SK-N-SH treated with all-trans-retinoic acid at 6 μM for 48 hours (cell line): ENCODE data around the gene GPR27.

ENCODE experiments used
- ATAC-seq: fragments of 200-7000 bp; cut with Tn5 transposase; 3 replicates; pipeline ENCODE4 v1.9.1; 2020; ENCODE audit warnings: mild to moderate bottlenecking, moderate library complexity
- ARNTL ChIP-seq: fragments of 450-650 bp; formaldehyde crosslinking; IDR thresholded peaks from 2 replicates; pipeline ENCODE4 v1.5.0; 2020; ENCODE audit warnings: low read depth, mild to moderate bottlenecking, moderate library complexity, borderline replicate concordance
- BACH2 ChIP-seq: fragments of 250-450 bp; sonication (Bioruptor Pico); IDR thresholded peaks from 2 replicates; pipeline ENCODE4 v1.9.0; 2021; ENCODE audit warnings: mild to moderate bottlenecking, borderline replicate concordance
- CSDC2 ChIP-seq: fragments of 250-450 bp; sonication (Bioruptor Pico); IDR thresholded peaks from 2 replicates; pipeline ENCODE4 v1.5.0; 2020; ENCODE audit warnings: mild to moderate bottlenecking, moderate library complexity
- ESRRG ChIP-seq: fragments of 250-450 bp; sonication (Bioruptor Pico); IDR thresholded peaks from 2 replicates; pipeline ENCODE4 v1.6.1; 2021; ENCODE audit warnings: mild to moderate bottlenecking
- GLIS3 ChIP-seq: fragments of 250-450 bp; sonication (Bioruptor Pico); IDR thresholded peaks from 2 replicates; pipeline ENCODE4 v1.5.0; 2020; ENCODE audit warnings: mild to moderate bottlenecking, moderate library complexity
- ISL1 ChIP-seq: fragments of 250-450 bp; sonication (Bioruptor Pico); IDR thresholded peaks from 2 replicates; pipeline ENCODE4 v2.1.2; 2022; ENCODE audit warnings: mild to moderate bottlenecking, moderate library complexity
- OSR1 ChIP-seq: fragments of 250-450 bp; sonication (Bioruptor Pico); IDR thresholded peaks from 2 replicates; pipeline ENCODE4 v1.8.0; 2022; ENCODE audit warnings: moderate library complexity, mild to moderate bottlenecking, inconsistent platforms
- PATZ1 ChIP-seq: fragments of 250-450 bp; sonication (Bioruptor Pico); IDR thresholded peaks from 2 replicates; pipeline ENCODE4 v1.8.0; 2020; ENCODE audit warnings: mild to moderate bottlenecking, moderate library complexity, borderline replicate concordance
- PPARA ChIP-seq: fragments of 250-450 bp; sonication (Bioruptor Pico); IDR thresholded peaks from 2 replicates; pipeline ENCODE4 v1.5.0; 2020; ENCODE audit warnings: mild to moderate bottlenecking, borderline replicate concordance
- RARB ChIP-seq: fragments of 250-450 bp; sonication (Bioruptor Pico); IDR thresholded peaks from 2 replicates; pipeline ENCODE4 v1.8.0; 2021; ENCODE audit warnings: mild to moderate bottlenecking, moderate library complexity
- SNAI2 ChIP-seq: fragments of 250-450 bp; sonication (Bioruptor Pico); IDR thresholded peaks from 2 replicates; pipeline ENCODE4 v1.5.0; 2020; ENCODE audit warnings: mild to moderate bottlenecking, moderate library complexity
- TOX ChIP-seq: fragments of 250-450 bp; sonication (Bioruptor Pico); IDR thresholded peaks from 2 replicates; pipeline ENCODE4 v1.8.0; 2021; ENCODE audit warnings: mild to moderate bottlenecking, moderate library complexity, borderline replicate concordance
- ZC3H10 ChIP-seq: fragments of 250-450 bp; sonication (Bioruptor Pico); IDR thresholded peaks from 2 replicates; pipeline ENCODE4 v1.5.1; 2021; ENCODE audit warnings: mild to moderate bottlenecking, moderate library complexity
- ZFP3 ChIP-seq: fragments of 250-450 bp; sonication (Bioruptor Pico); IDR thresholded peaks from 2 replicates; pipeline ENCODE4 v1.5.0; 2020; ENCODE audit warnings: mild to moderate bottlenecking, moderate library complexity
- ZNF565 ChIP-seq: fragments of 450-650 bp; formaldehyde crosslinking; conservative IDR thresholded peaks from 2 replicates; pipeline ENCODE4 v1.5.0; 2020; ENCODE audit warnings: low read depth, mild to moderate bottlenecking, moderate library complexity
- ZNF70 ChIP-seq: fragments of 450-650 bp; formaldehyde crosslinking; IDR thresholded peaks from 2 replicates; pipeline ENCODE4 v1.5.0; 2020; ENCODE audit warnings: mild to moderate bottlenecking, moderate library complexity
- ZNF8 ChIP-seq: fragments of 450-650 bp; formaldehyde crosslinking; IDR thresholded peaks from 2 replicates; pipeline ENCODE4 v1.5.0; 2020; ENCODE audit warnings: mild to moderate bottlenecking, moderate library complexity
- TF ChIP-seq, protein P1 (sequence below): fragments of 250-450 bp; sonication (Bioruptor Pico); IDR thresholded peaks from 2 replicates; pipeline ENCODE4 v1.5.0; 2020; ENCODE audit warnings: mild to moderate bottlenecking, moderate library complexity
- TF ChIP-seq, protein P2 (sequence below): fragments of 250-450 bp; sonication (Bioruptor Pico); IDR thresholded peaks from 2 replicates; pipeline ENCODE4 v1.8.0; 2021; ENCODE audit warnings: low read depth, mild to moderate bottlenecking, moderate library complexity, borderline replicate concordance
- TF ChIP-seq, protein P3 (sequence below): fragments of 250-450 bp; sonication (Bioruptor Pico); IDR thresholded peaks from 2 replicates; pipeline ENCODE4 v1.5.1; 2020; ENCODE audit warnings: low read depth, mild to moderate bottlenecking, moderate library complexity
- TF ChIP-seq, protein P4 (sequence below): fragments of 250-450 bp; sonication (Bioruptor Pico); IDR thresholded peaks from 2 replicates; pipeline ENCODE4 v1.5.1; 2021; ENCODE audit warnings: mild to moderate bottlenecking, moderate library complexity

GPR27 gene

GRCh38 chr3:71787851-71788405 lies 34.3 kb downstream of the GPR27 start:
- ATAC-seq, result no peak
- TF ChIP-seq ZNF8 (CRISPR knock-in tag), result no peak
- TF ChIP-seq TOX, result no peak
- TF ChIP-seq, protein P1, sequence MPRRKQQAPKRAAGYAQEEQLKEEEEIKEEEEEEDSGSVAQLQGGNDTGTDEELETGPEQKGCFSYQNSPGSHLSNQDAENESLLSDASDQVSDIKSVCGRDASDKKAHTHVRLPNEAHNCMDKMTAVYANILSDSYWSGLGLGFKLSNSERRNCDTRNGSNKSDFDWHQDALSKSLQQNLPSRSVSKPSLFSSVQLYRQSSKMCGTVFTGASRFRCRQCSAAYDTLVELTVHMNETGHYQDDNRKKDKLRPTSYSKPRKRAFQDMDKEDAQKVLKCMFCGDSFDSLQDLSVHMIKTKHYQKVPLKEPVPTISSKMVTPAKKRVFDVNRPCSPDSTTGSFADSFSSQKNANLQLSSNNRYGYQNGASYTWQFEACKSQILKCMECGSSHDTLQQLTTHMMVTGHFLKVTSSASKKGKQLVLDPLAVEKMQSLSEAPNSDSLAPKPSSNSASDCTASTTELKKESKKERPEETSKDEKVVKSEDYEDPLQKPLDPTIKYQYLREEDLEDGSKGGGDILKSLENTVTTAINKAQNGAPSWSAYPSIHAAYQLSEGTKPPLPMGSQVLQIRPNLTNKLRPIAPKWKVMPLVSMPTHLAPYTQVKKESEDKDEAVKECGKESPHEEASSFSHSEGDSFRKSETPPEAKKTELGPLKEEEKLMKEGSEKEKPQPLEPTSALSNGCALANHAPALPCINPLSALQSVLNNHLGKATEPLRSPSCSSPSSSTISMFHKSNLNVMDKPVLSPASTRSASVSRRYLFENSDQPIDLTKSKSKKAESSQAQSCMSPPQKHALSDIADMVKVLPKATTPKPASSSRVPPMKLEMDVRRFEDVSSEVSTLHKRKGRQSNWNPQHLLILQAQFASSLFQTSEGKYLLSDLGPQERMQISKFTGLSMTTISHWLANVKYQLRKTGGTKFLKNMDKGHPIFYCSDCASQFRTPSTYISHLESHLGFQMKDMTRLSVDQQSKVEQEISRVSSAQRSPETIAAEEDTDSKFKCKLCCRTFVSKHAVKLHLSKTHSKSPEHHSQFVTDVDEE (CRISPR knock-in tag), result no peak
- TF ChIP-seq ZNF565, result no peak
- TF ChIP-seq BACH2 (CRISPR knock-in tag), result no peak
- TF ChIP-seq, protein P2, sequence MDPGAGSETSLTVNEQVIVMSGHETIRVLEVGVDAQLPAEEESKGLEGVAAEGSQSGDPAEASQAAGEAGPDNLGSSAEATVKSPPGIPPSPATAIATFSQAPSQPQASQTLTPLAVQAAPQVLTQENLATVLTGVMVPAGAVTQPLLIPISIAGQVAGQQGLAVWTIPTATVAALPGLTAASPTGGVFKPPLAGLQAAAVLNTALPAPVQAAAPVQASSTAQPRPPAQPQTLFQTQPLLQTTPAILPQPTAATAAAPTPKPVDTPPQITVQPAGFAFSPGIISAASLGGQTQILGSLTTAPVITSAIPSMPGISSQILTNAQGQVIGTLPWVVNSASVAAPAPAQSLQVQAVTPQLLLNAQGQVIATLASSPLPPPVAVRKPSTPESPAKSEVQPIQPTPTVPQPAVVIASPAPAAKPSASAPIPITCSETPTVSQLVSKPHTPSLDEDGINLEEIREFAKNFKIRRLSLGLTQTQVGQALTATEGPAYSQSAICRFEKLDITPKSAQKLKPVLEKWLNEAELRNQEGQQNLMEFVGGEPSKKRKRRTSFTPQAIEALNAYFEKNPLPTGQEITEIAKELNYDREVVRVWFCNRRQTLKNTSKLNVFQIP, result no peak
- TF ChIP-seq PPARA (CRISPR knock-in tag), result no peak
- no peak for TF ChIP-seq ZFP3
- TF ChIP-seq PATZ1 (CRISPR knock-in tag), result no peak
- TF ChIP-seq RARB (CRISPR knock-in tag), result no peak
- no peak for TF ChIP-seq ESRRG (CRISPR knock-in tag)
- no peak for TF ChIP-seq OSR1 (CRISPR knock-in tag)
- TF ChIP-seq SNAI2 (CRISPR knock-in tag), result no peak
- no peak for TF ChIP-seq ZNF70 (CRISPR knock-in tag)
- no peak for TF ChIP-seq GLIS3
- TF ChIP-seq CSDC2 (CRISPR knock-in tag), result no peak
- TF ChIP-seq, protein P3, sequence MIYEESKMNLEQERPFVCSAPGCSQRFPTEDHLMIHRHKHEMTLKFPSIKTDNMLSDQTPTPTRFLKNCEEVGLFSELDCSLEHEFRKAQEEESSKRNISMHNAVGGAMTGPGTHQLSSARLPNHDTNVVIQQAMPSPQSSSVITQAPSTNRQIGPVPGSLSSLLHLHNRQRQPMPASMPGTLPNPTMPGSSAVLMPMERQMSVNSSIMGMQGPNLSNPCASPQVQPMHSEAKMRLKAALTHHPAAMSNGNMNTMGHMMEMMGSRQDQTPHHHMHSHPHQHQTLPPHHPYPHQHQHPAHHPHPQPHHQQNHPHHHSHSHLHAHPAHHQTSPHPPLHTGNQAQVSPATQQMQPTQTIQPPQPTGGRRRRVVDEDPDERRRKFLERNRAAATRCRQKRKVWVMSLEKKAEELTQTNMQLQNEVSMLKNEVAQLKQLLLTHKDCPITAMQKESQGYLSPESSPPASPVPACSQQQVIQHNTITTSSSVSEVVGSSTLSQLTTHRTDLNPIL, result no peak

DNA sequence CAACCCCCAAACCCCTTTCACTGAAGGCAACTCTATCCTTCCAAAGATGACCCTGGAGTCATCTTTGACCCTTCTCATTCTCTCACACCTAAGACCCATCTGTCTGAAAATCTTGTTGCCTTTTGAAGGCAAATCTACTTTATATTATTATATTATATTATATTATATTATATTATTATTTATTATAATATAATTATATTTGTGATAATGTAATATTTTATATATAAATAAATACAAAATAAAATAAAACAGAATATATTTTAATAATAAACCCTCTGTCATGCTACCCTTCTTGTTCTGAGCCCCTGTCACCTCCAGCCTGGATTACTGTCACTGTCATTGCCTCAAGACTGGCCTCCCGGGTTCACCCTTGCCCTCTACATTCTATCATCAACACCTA lies 36.3 kb downstream of the GPR27 start:
- no peak for TF ChIP-seq ZNF70 (CRISPR knock-in tag)
- no peak for TF ChIP-seq ZNF565
- TF ChIP-seq OSR1 (CRISPR knock-in tag), result no peak
- no peak for TF ChIP-seq ARNTL (CRISPR knock-in tag)
- no peak for TF ChIP-seq ZFP3
- no peak for TF ChIP-seq ZC3H10 (CRISPR knock-in tag)
- TF ChIP-seq BACH2 (CRISPR knock-in tag), result no peak
- no peak for TF ChIP-seq ISL1 (CRISPR knock-in tag)
- TF ChIP-seq RARB (CRISPR knock-in tag), result no peak
- TF ChIP-seq, protein P4, sequence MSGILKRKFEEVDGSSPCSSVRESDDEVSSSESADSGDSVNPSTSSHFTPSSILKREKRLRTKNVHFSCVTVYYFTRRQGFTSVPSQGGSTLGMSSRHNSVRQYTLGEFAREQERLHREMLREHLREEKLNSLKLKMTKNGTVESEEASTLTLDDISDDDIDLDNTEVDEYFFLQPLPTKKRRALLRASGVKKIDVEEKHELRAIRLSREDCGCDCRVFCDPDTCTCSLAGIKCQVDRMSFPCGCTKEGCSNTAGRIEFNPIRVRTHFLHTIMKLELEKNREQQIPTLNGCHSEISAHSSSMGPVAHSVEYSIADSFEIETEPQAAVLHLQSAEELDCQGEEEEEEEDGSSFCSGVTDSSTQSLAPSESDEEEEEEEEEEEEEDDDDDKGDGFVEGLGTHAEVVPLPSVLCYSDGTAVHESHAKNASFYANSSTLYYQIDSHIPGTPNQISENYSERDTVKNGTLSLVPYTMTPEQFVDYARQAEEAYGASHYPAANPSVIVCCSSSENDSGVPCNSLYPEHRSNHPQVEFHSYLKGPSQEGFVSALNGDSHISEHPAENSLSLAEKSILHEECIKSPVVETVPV (CRISPR knock-in tag), result no peak
- no peak for ATAC-seq

- no peak for ATAC-seq
- no peak for TF ChIP-seq OSR1 (CRISPR knock-in tag)
- no peak for TF ChIP-seq BACH2 (CRISPR knock-in tag)
- TF ChIP-seq PPARA (CRISPR knock-in tag), result no peak
- TF ChIP-seq RARB (CRISPR knock-in tag), result no peak
- TF ChIP-seq, all 23 proteins: peak for 0
Measured at GRCh38 chr3:71791634-71792033, 38.0 kb downstream of the GPR27 start.
